Measurements from ENCODE around the gene VCL.
A peak's percentile ranks its signal among the peaks of the same experiment; 100 is the strongest.

The VCL gene

DNA sequence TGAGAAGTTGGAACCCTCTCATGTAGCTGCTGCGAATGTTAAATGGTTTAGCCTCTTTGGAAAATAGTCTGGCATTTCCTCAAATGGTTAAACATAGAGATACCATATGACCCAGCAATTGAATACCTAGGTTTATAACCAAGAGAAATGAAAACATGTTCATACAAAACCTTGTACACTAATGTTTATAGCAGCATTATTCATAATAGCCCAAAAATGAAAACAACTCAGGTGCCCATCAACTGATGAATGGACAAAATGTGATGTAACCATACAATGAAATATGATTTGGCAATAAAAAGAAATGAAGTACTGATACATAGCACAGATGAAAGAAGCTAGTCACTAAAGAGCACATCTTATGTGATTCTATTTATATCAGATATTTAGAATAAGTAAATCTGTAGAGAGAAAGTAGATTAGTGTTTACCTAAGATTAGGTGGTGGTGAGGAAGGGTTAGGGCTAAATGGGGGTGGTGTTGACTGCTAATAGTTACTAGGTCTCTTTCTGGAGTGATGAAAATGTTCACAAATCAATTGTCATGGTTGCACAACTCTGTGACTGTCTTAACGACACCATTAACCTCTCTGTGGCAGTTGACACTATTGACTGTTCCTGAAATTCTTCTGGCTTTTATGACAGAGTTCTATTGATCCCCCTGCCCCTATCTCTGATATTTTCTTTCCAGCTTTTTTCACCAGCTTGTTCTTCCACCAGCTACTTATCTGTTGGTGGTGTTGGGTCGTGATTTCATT lies 35.2 kb downstream of the VCL start:
- no peak overlapping the region for H3K4me2 ChIP-seq (ENCODE audit: low read length)
- no peak overlapping the region for H3K4me3 ChIP-seq (ENCODE audit: low read length)
- H3K27me3 ChIP-seq (ENCODE audit: insufficient read depth, low read length, poor library complexity) = no peaks in the 10 kb centered on the region
- H3K27ac ChIP-seq (ENCODE audit: low read depth, low read length) = no peak overlapping the region
- H3K56ac ChIP-seq (ENCODE audit: low read length) = no peak overlapping the region
- DNase-seq = no peak
- peaks cover 44% of the 10 kb centered on the region for H3K79me2 ChIP-seq (ENCODE audit: control insufficient read depth, insufficient read depth, low read length)
- peaks cover 5% of the 10 kb centered on the region for H3K79me1 ChIP-seq (ENCODE audit: low read length)
- H2BK120ac ChIP-seq (ENCODE audit: low read depth, low read length) = no peak overlapping the region
- H2AK5ac ChIP-seq (ENCODE audit: low read length) = no peak overlapping the region
- H3K4ac ChIP-seq (ENCODE audit: low read depth, low read length) = no peak overlapping the region
- H2BK15ac ChIP-seq (replicated peaks; ENCODE audit: low read depth) = no peak overlapping the region
- H2BK5ac ChIP-seq (ENCODE audit: low read length) = no peak overlapping the region
- H3K36me3 ChIP-seq (ENCODE audit: control insufficient read depth, insufficient read depth, low read length) = no peaks in the 10 kb centered on the region
- no peak overlapping the region for H3K9ac ChIP-seq (ENCODE audit: low read length)
- no peak overlapping the region for H3K23ac ChIP-seq (ENCODE audit: low read length)
- H4K8ac ChIP-seq (ENCODE audit: low read depth, low read length) = no peak overlapping the region
- no peak overlapping the region for H4K5ac ChIP-seq (ENCODE audit: low read length)
- H3K4me1 ChIP-seq (ENCODE audit: control insufficient read depth, low read depth, low read length) = no peaks in the 10 kb centered on the region
- WGBS (ENCODE audit: extremely low coverage, insufficient coverage, low lambda C conversion rate) = no CpG with 5 or more reads among the region's 3 CpGs
- no peak overlapping the region for H3K18ac ChIP-seq (ENCODE audit: low read length)

GRCh38 chr10:74033702-74034101 lies 35.8 kb downstream of the VCL start:
- no peak overlapping the region for H3K4ac ChIP-seq (ENCODE audit: low read depth, low read length)
- H4K8ac ChIP-seq (ENCODE audit: low read depth, low read length) = no peak overlapping the region
- no peak overlapping the region for H3K4me2 ChIP-seq (ENCODE audit: low read length)
- no peak overlapping the region for H2BK15ac ChIP-seq (replicated peaks; ENCODE audit: low read depth)
- peaks cover 5% of the 10 kb centered on the region for H3K79me1 ChIP-seq (ENCODE audit: low read length)
- no peak overlapping the region for H3K18ac ChIP-seq (ENCODE audit: low read length)
- no peak overlapping the region for H3K9ac ChIP-seq (ENCODE audit: low read length)
- no peaks in the 10 kb centered on the region for H3K27me3 ChIP-seq (ENCODE audit: insufficient read depth, low read length, poor library complexity)
- no peak overlapping the region for H3K27ac ChIP-seq (ENCODE audit: low read depth, low read length)
- no peak overlapping the region for H3K56ac ChIP-seq (ENCODE audit: low read length)
- peak; percentile 60 for DNase-seq
- H3K4me3 ChIP-seq (ENCODE audit: low read length) = no peak overlapping the region
- no peaks in the 10 kb centered on the region for H3K36me3 ChIP-seq (ENCODE audit: control insufficient read depth, insufficient read depth, low read length)
- H2BK120ac ChIP-seq (ENCODE audit: low read depth, low read length) = no peak overlapping the region
- no peaks in the 10 kb centered on the region for H3K4me1 ChIP-seq (ENCODE audit: control insufficient read depth, low read depth, low read length)
- WGBS (ENCODE audit: extremely low coverage, insufficient coverage, low lambda C conversion rate) = no CpG with 5 or more reads among the region's 1 CpG
- H4K5ac ChIP-seq (ENCODE audit: low read length) = no peak overlapping the region
- H2BK5ac ChIP-seq (ENCODE audit: low read length) = no peak overlapping the region
- H3K23ac ChIP-seq (ENCODE audit: low read length) = no peak overlapping the region
- H3K79me2 ChIP-seq (ENCODE audit: control insufficient read depth, insufficient read depth, low read length) = peaks cover 42% of the 10 kb centered on the region
- no peak overlapping the region for H2AK5ac ChIP-seq (ENCODE audit: low read length)

DNA sequence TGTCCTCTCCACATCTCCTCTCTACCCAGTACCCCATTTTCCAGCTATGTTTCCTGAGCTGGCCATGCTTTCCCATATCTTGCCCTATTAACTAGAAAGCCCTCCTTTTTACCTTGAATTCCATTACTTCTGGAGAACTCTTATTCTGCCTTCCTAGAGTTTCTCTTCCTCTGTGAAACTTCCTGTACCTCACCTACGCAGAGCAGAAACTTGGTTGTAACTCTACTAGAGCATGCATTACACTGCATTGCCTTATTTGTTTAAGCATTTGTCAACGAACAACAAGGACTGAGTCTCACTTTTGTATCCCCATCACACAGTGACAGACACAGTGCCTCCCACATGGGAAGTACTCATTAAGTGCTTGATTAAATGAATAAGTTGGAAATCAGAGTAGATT lies 36.4 kb downstream of the VCL start:
- Histone ChIP-seq H3K9ac (ENCODE audit: low read length) (no peak overlapping the region), H3K4me2 (ENCODE audit: low read length) (no peak overlapping the region), H3K27me3 (ENCODE audit: insufficient read depth, low read length, poor library complexity) (no peaks in the 10 kb centered on the region), H3K4ac (ENCODE audit: low read depth, low read length) (no peak overlapping the region), H3K36me3 (ENCODE audit: control insufficient read depth, insufficient read depth, low read length) (no peaks in the 10 kb centered on the region), H3K23ac (ENCODE audit: low read length) (no peak overlapping the region), H2BK5ac (ENCODE audit: low read length) (no peak overlapping the region), H2BK120ac (ENCODE audit: low read depth, low read length) (no peak overlapping the region), H3K27ac (ENCODE audit: low read depth, low read length) (no peak overlapping the region), H3K56ac (ENCODE audit: low read length) (no peak overlapping the region), H4K8ac (ENCODE audit: low read depth, low read length) (no peak overlapping the region), H2BK15ac (replicated peaks; ENCODE audit: low read depth) (no peak overlapping the region), H3K4me3 (ENCODE audit: low read length) (no peak overlapping the region), H3K18ac (ENCODE audit: low read length) (no peak overlapping the region), H4K5ac (ENCODE audit: low read length) (no peak overlapping the region), H3K79me2 (ENCODE audit: control insufficient read depth, insufficient read depth, low read length) (peaks cover 40% of the 10 kb centered on the region), H3K79me1 (ENCODE audit: low read length) (peaks cover 5% of the 10 kb centered on the region), H2AK5ac (ENCODE audit: low read length) (no peak overlapping the region), H3K4me1 (ENCODE audit: control insufficient read depth, low read depth, low read length) (no peaks in the 10 kb centered on the region)
- no peak for DNase-seq
- no CpG with 5 or more reads among the region's 2 CpGs for WGBS (ENCODE audit: extremely low coverage, insufficient coverage, low lambda C conversion rate)

GRCh38 chr10:74035303-74035702 lies 37.4 kb downstream of the VCL start:
- no peak overlapping the region for H3K4me3 ChIP-seq (ENCODE audit: low read length)
- no peak overlapping the region for H2BK5ac ChIP-seq (ENCODE audit: low read length)
- peaks cover 5% of the 10 kb centered on the region for H3K79me1 ChIP-seq (ENCODE audit: low read length)
- no peak overlapping the region for H3K18ac ChIP-seq (ENCODE audit: low read length)
- no peak for DNase-seq
- H3K4me1 ChIP-seq (ENCODE audit: control insufficient read depth, low read depth, low read length) = no peaks in the 10 kb centered on the region
- H3K27me3 ChIP-seq (ENCODE audit: insufficient read depth, low read length, poor library complexity) = no peaks in the 10 kb centered on the region
- H3K9ac ChIP-seq (ENCODE audit: low read length) = no peak overlapping the region
- WGBS (ENCODE audit: extremely low coverage, insufficient coverage, low lambda C conversion rate) = no CpG with 5 or more reads among the region's 1 CpG
- H4K5ac ChIP-seq (ENCODE audit: low read length) = no peak overlapping the region
- H3K36me3 ChIP-seq (ENCODE audit: control insufficient read depth, insufficient read depth, low read length) = no peaks in the 10 kb centered on the region
- no peak overlapping the region for H4K8ac ChIP-seq (ENCODE audit: low read depth, low read length)
- peaks cover 36% of the 10 kb centered on the region for H3K79me2 ChIP-seq (ENCODE audit: control insufficient read depth, insufficient read depth, low read length)
- H2AK5ac ChIP-seq (ENCODE audit: low read length) = no peak overlapping the region
- H2BK120ac ChIP-seq (ENCODE audit: low read depth, low read length) = no peak overlapping the region
- H2BK15ac ChIP-seq (replicated peaks; ENCODE audit: low read depth) = no peak overlapping the region
- no peak overlapping the region for H3K23ac ChIP-seq (ENCODE audit: low read length)
- H3K4ac ChIP-seq (ENCODE audit: low read depth, low read length) = no peak overlapping the region
- H3K27ac ChIP-seq (ENCODE audit: low read depth, low read length) = no peak overlapping the region
- H3K56ac ChIP-seq (ENCODE audit: low read length) = no peak overlapping the region
- H3K4me2 ChIP-seq (ENCODE audit: low read length) = no peak overlapping the region

GRCh38 chr10:74036474-74036873 lies 38.6 kb downstream of the VCL start:
- Histone ChIP-seq H2BK15ac (replicated peaks; ENCODE audit: low read depth) (no peak overlapping the region), H3K27me3 (ENCODE audit: insufficient read depth, low read length, poor library complexity) (no peaks in the 10 kb centered on the region), H3K36me3 (ENCODE audit: control insufficient read depth, insufficient read depth, low read length) (no peaks in the 10 kb centered on the region), H3K23ac (ENCODE audit: low read length) (no peak overlapping the region), H2BK120ac (ENCODE audit: low read depth, low read length) (no peak overlapping the region), H3K56ac (ENCODE audit: low read length) (no peak overlapping the region), H3K4ac (ENCODE audit: low read depth, low read length) (no peak overlapping the region), H3K4me1 (ENCODE audit: control insufficient read depth, low read depth, low read length) (no peaks in the 10 kb centered on the region), H4K8ac (ENCODE audit: low read depth, low read length) (no peak overlapping the region), H2BK5ac (ENCODE audit: low read length) (no peak overlapping the region), H3K4me3 (ENCODE audit: low read length) (no peak overlapping the region), H2AK5ac (ENCODE audit: low read length) (no peak overlapping the region), H3K79me2 (ENCODE audit: control insufficient read depth, insufficient read depth, low read length) (peaks cover 30% of the 10 kb centered on the region), H3K4me2 (ENCODE audit: low read length) (no peak overlapping the region), H3K79me1 (ENCODE audit: low read length) (peaks cover 7% of the 10 kb centered on the region), H3K9ac (ENCODE audit: low read length) (no peak overlapping the region), H4K5ac (ENCODE audit: low read length) (no peak overlapping the region), H3K27ac (ENCODE audit: low read depth, low read length) (no peak overlapping the region), H3K18ac (ENCODE audit: low read length) (no peak overlapping the region)
- no CpG with 5 or more reads among the region's 4 CpGs for WGBS (ENCODE audit: extremely low coverage, insufficient coverage, low lambda C conversion rate)
- DNase-seq = no peak

Measured in mesendoderm (in vitro differentiated cells).